ENCODE results near the gene GH1.

GH1 gene

DNA sequence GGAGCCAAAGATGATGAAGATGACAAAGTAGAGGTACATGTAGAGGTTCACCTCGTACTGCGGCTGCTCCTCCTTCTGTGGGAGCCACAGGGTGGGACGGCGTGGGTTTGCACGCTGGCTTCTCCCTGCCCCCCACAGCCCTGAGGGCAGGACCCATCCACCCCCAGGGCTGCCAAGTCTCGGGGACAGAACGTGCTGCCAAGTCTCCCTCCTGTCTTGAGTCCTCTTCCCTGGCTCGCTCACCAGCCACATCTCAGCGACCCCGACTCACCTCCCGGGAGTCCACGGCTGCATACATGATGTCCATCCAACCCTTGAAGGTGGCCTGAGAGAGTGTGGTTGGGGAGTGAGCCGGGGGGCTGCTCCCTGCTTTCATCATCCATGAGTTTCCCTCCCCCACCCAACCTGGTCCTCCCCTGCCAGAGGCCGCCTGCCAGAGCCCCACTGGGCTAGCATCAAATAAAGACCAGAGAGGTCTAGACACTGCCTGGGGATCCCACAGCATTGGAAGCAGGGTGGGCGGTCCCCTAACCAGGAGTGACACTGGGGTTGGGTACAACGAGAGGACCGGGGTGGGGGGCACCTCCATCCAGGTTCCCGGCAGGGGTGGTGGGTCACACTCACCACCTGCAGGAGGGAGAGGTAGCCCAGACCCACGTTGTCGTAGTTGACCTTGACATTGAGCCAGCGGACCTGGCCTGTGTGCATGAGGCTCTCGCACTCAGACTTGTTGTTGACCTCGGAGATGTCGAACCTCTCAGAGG lies 26.3 kb upstream of the GH1 start:
- no peak for DNase-seq

DNA sequence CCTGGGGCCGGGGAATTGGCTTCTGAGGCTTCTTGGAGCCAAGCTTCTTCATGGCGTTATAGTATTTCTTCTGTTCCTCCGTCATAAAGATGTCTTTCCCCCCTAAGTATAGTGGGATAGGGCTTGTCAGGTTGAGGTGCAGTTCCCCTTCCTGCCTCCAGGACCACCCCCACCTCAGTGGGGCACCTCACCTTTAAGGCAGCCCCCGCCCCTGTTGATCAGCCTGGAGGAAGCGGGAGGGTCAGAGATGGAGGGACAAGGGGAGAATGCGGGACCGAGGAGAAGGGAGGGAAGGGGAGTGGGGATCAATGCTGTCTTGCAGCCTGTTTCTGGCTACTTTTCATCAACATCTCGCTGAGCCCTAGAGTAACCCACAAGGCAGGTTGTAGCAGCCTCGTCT lies 25.1 kb upstream of the GH1 start:
- no peak for DNase-seq

GRCh38 chr17:63942309-63942985 lies 23.8 kb upstream of the GH1 start:
- DNase-seq = no peak

GRCh38 chr17:63941751-63942150 lies 23.1 kb upstream of the GH1 start:
- DNase-seq = no peak

DNA sequence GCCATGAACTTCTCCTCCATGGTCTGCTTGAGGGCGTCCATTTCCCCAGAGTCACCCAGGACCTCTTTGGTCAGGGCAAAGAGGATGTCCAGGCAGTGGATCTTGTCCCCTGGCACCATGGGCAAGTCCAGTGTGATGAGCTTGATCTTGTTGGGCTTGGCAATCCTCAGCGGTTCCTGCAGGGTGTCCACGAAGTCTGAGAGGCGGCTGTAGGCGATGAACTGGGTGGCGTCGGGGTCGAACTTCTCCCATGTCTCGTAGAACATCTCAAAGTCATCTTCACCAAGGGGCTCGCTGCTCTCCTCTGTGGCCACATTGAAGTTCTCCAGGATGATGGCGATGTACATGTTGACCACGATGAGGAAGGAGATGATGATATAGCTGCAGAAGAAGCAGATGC lies 22.5 kb upstream of the GH1 start:
- no peak for DNase-seq

DNA sequence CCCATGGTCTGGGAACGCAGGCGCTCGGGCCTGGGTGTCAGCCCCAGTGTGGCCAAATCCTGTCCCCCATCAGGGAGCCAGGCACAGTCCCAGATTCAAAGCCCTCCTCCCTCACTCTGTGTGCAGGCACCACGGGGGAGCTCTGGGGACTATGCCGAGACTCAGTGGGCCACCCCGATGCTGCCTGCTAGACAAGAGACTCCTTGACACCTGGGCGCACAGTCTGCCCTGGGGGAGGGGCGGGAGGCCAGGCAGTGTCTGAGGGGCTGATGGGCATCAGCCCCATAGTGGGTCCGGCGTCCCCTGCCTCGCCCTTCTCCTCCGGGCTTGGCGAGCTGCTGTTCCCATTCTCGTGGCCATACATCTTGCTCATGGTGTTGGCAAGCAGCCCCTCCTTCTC lies 21.9 kb upstream of the GH1 start:
- DNase-seq = no peak

- no peak for DNase-seq
Measured at GRCh38 chr17:63939884-63940283, 21.2 kb upstream of the GH1 start.

- no peak for DNase-seq
Measured at GRCh38 chr17:63939401-63939800, 20.8 kb upstream of the GH1 start.

DNA sequence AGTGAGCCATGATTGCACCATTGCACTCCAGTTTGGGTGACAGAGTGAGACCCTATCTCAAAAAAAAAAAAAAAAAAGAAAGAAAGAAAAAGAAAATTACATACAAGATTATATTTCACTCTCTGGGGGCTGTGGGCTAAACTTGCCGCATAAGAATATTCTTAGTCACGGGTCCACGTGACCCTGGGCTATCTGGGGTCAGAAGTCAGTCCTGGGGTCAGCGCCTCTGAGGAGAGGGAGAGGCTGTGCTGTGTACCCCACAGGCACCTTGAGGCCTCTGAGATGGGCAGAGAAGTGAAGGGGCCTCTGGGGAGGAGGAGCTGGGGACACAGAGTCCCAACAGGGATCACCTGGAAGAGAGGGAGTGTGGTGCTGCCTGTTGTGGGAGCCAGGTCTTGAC lies 19.3 kb upstream of the GH1 start:
- no peak for DNase-seq

DNA sequence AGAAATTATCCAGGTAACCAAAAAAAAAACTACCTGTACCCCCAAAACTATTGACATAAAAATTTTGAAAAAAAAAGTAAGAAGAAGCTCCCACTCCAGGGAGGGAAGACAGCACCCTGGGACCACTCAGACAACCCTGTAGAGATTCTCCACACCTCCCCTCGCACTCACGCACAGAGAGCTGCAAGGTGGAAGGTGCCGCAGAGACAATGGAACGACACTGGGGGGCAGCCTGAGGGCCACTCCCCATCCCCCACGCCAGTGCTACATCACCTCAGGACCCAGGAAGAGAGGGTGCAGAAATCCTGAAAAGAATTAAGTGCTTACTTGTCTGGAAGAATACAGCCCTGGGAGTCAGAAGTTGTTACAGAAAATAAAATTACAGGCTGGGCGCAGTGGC lies 18.7 kb upstream of the GH1 start:
- no peak for DNase-seq

DNA sequence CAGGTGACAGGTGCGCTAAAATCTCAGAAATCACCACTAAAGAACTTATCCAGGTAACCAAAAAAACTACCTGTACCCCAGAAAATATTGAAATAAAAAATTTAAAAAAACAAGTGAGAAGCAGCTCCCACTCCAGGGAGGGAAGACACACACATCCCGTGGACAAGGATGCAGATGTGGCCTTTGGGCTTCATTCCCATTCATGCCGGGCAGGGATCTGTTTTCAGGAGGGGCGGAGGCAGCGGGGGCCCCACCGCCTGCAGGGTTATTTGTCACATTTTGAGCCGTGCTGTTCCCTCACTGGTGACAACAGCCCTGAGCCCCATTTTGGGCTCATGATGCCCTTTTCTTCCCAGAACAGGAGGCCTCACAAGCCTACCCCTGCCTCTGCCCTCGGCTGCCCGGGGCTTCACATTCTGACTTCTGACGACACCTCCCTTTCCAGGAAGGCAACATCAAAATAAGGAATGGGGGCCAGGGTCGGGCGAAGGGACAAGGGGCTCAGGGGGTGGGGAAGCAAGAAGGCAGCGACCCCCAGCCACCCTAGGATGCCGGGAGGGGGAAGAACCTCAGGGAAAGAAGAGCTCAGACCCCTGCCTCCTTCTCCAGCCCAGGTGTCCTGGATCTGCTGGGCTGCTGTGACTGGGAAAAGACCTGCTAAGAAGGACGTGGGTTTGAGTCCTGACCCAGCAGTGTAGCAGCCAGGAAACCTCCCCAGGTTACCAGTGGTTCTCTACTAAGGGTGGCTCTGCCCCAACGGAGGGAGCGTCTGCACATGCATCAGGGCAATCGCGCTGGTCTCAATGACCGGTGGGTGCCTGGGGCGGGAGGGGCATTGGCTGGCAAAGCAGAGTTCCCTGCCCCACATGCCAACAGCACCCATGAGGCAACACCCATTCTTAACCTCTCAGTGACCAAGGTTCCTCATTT lies 15.8 kb upstream of the GH1 start:
- DNase-seq = no peak

- no peak for DNase-seq
Measured at GRCh38 chr17:63933598-63933997, 15.0 kb upstream of the GH1 start.

DNA sequence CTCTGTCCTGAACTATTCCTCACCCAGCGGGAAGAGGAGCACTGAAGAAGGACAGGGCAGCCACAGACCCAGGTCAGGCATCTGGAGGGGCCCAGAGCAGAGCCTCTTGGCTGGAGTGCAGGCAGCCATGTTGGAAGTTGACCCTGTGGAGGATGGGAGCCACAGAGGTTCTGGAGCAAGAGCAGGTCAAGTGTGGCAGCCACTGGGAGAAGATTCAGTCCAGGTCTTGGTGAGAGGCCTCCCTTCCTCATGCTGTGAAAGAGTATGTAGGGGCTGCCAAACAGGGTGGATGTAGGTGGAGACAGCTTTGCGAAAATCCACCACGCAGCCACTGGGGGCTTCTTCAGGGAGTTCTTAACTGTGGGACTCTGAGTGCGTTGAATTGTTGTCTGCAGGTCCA lies 14.1 kb upstream of the GH1 start:
- no peak for DNase-seq

DNA sequence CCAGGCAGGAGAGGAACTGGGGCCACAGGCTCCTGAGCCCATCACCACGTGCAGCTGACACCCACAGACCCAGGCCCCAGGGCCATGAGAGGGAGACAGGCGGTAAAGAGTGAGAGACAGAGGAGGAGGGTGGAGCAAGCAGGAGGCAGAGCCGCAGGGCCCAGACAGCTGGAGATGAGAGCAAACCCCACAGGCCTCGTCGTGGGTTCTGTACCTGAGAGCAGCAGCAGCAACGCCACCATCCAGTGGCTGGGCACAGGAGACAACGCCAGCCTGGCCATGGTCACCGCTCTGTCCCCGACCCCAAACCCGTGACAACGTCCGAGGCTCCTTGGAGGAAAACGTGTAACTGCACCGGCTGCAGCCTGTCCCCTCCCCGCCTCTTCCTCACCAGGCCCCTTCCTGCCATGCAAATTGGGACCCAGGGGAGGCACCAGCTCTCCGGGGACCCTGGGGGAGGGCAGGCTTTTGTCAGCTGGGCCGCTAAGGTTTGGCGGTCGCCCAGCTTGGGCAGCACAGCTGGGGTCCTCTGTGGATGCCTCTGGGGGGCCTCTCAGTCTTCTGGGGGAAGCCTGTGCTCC lies 13.4 kb upstream of the GH1 start, which contains the start of gene CD79B:
TSS of gene CD79B (minus strand) at position 351 of the 581 bp plus-strand sequence. CDS start at position 281, 70 bp downstream.
- peak; percentile 61 for DNase-seq

DNA sequence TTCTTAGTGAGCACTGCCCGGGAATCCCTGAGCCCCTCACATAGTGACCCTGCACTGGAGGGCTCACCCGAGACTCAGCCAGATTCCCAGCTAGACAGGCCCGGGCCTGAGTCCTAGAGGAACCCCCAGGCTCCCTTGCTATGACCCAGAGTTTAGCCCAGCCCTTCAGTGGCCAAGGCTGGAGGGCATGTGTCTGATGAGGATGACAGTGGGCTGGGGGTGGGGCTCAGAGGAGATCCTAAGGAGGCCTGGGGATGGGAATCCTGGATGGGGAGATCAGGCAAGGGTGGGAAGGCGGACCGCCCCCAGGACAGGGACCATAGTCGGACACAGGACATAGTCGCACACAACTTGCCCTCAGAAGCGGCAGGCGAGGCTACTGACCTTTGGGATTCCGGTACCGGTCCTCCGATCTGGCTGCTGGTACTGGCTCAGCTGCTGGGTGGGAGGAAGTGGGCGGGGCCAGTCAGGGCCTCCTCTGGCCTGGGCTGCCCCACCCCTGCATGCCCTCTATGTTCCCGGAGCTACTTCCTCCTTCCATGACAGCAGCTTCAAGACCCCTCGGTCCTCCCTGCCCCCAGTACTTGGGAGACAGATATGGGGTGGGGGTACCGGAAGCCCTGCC lies 12.4 kb upstream of the GH1 start:
- peak; percentile 69 for DNase-seq

DNA sequence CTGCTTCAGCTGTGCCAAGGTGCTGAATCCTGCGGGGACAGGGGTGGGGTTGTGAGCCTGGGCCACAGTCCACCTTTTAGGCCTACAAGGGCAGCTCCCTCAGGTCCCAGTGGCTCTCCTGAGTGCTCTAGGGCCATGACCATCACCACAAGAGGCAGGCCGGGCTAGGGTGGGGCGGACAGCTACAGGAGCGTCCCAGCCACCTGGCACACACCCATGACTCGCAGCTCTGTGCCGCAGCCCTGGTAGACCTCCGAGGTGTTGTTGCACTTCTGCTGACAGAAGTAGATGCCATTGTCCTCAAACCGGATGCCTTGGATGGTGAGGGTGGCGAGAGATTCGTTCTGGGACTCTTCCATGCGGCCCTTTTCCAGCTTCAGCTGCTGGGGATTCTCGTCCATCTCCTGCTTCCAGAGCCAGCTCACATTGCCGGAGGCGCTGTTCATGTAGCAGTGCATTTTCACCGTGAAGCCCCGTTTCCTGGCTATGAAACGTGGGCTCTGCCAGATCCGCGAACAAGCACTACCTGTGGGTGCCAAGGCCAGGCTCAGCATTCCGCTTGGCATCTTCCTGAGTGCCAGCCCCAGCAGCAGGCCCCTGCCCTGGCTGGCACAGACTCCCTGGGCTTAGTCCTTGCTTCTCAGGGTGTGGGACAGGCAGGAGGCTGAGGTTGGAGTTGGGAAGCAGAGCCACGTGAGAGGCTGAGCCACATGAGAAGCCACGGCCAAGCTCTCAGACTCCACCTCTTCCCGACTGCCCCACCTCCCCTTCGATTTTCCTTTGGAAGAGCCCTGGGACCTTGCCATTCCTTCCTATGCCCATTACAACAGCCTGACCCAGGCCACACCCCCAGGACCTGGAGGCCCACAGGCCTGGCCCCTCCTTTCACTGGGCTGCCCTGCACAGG lies 11.5 kb upstream of the GH1 start:
- DNase-seq = no peak

- no peak for DNase-seq
Measured at GRCh38 chr17:63928966-63929695, 10.5 kb upstream of the GH1 start.

GRCh38 chr17:63928172-63928666 lies 9.6 kb upstream of the GH1 start:
- no peak for DNase-seq

DNA sequence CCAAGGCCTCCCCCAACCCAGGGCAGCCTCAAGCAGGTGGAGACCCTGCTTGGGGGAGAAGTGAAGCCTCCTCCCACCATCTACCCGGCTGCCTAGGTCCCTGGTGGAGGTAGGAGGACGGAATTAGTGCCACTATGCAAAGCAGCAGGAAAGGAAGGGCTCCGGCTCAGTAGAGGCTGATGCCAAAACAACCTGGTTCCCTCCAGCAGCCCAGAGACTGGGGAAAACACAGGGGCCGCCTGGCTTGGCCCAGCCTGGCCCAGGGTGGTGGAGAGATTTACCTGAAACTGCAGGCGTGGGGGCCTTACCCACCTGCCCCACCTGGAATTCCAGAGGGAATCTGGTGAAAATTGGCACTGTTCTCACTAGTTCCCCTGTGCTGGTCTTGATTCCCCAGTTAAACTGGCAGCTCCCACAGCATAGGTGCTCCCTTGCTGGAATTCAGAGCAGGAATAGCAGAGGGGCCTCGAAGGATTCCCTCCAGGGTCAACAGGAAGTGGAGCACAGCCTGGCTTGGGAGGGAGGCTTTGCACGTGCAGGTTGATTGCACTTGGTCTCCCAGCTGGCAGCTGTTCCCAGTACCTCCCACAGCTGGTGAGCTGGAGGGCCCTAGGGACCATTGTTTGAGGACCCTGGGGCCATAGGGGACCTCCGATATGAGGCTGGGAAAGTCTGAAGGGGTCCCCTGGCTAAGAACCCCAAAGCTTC lies 9.0 kb upstream of the GH1 start:
- no peak for DNase-seq

DNA sequence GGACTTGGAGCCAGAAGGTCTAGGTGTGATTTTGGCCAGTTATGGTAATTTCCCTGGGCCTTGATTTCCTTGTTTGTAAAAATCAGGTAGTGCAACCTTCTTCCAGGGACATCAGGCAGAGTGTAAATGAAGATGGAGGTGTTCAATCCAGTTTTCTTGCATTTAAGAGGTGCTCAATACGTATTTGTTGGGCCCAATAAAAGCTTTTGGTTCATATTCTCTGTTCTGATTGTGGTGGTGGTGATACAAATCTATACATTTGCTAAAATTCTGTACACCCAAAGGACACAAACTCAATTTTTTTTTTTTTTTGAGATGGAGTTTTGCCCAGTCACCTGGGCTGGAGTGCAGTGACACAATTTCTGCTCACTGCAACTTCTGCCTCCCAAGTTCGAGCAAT lies 7.5 kb upstream of the GH1 start:
- no peak for DNase-seq
